OCI-LY1 (cell line): ENCODE data around the gene NUP42.

Experiments used
- H2AFZ ChIP-seq: fragments of 200-600 bp; sonication (generic), shearing (Covaris generic); 2 replicates; pipeline ENCODE4 v1.6.0; 2014; ENCODE audit warnings: antibody characterized with exemption, mild to moderate bottlenecking, low read length
- H3F3A ChIP-seq: fragments of 200-600 bp; sonication (generic), shearing (Covaris generic); 2 replicates; pipeline ENCODE4 v1.6.0; 2014; ENCODE audit warnings: mild to moderate bottlenecking, antibody characterized with exemption, low read length, moderate library complexity; ENCODE audit not compliant: insufficient read depth
- H3K27ac ChIP-seq: fragments of 200-600 bp; sonication (generic); 2 replicates; pipeline ENCODE4 v1.5.1; 2014; ENCODE audit warnings: low read length, mixed run types, mild to moderate bottlenecking, low read depth; ENCODE audit not compliant: poor library complexity, severe bottlenecking
- H3K27me3 ChIP-seq: fragments of 200-600 bp; sonication (generic); 2 replicates; pipeline ENCODE4 v1.6.0; 2014; ENCODE audit warnings: antibody characterized with exemption, mild to moderate bottlenecking, low read length, moderate library complexity; ENCODE audit not compliant: insufficient read depth
- H3K36me3 ChIP-seq: fragments of 200-600 bp; sonication (generic); 2 replicates; pipeline ENCODE4 v1.6.1; 2014; ENCODE audit warnings: mild to moderate bottlenecking, antibody characterized with exemption, low read length, moderate library complexity, mixed read lengths; ENCODE audit not compliant: insufficient read depth
- H3K4me1 ChIP-seq: fragments of 200-600 bp; sonication (generic); 2 replicates; pipeline ENCODE4 v1.5.1; 2014; ENCODE audit warnings: mild to moderate bottlenecking, low read length, moderate library complexity; ENCODE audit not compliant: insufficient read depth, severe bottlenecking
- H3K4me2 ChIP-seq: fragments of 200-600 bp; sonication (generic), shearing (Covaris generic); 2 replicates; pipeline ENCODE4 v1.6.1; 2014; ENCODE audit warnings: low read length
- H3K4me3 ChIP-seq: fragments of 200-600 bp; sonication (generic); 2 replicates; pipeline ENCODE4 v1.5.1; 2014; ENCODE audit warnings: low read length, low read depth, mild to moderate bottlenecking, mixed read lengths; ENCODE audit not compliant: poor library complexity, severe bottlenecking
- H3K79me2 ChIP-seq: fragments of 200-600 bp; shearing (Covaris generic); 2 replicates; pipeline ENCODE4 v1.6.1; 2016; ENCODE audit warnings: mixed run types, low read length, mixed read lengths; ENCODE audit not compliant: insufficient read depth
- H3K9ac ChIP-seq: fragments of 200-600 bp; sonication (generic), shearing (Covaris generic); 2 replicates; pipeline ENCODE4 v1.6.1; 2014; ENCODE audit warnings: mild to moderate bottlenecking, low read length, mixed read lengths
- H3K9me2 ChIP-seq: fragments of 200-600 bp; sonication (generic), shearing (Covaris generic); 2 replicates; pipeline ENCODE4 v1.6.1; 2014; ENCODE audit warnings: low read depth, mild to moderate bottlenecking, low read length, mixed read lengths
- H3K9me3 ChIP-seq: fragments of 200-600 bp; shearing (Covaris generic); 2 replicates; pipeline ENCODE4 v1.6.1; 2014; ENCODE audit warnings: low read length, mixed read lengths
- H4K20me1 ChIP-seq: fragments of 200-600 bp; sonication (generic), shearing (Covaris generic); 2 replicates; pipeline ENCODE4 v1.6.0; 2016; ENCODE audit warnings: mild to moderate bottlenecking, low read length; ENCODE audit not compliant: insufficient read depth
- CTCF ChIP-seq: fragments of 200-600 bp; sonication (generic), shearing (Covaris generic); IDR thresholded peaks from 2 replicates; pipeline ENCODE4 v1.5.1; 2017; ENCODE audit warnings: mild to moderate bottlenecking, antibody characterized with exemption, low read length, moderate library complexity, mixed read lengths
- EZH2 ChIP-seq: fragments of 200-600 bp; sonication (generic), shearing (Covaris generic); IDR thresholded peaks from 2 replicates; pipeline ENCODE4 v1.8.0; 2017; ENCODE audit warnings: borderline replicate concordance, mixed run types, mild to moderate bottlenecking, antibody characterized with exemption, low read length, moderate library complexity, mixed read lengths

NUP42 gene

GRCh38 chr7:23237000-23237399 lies 55.2 kb downstream of the NUP42 start:
- H3K36me3 ChIP-seq = no peaks in the 10 kb centered on the region
- no peaks in the 10 kb centered on the region for H3F3A ChIP-seq
- H3K9me3 ChIP-seq = no peaks in the 10 kb centered on the region
- H3K79me2 ChIP-seq = no peaks in the 10 kb centered on the region
- no peak overlapping the region for H3K4me3 ChIP-seq
- H3K27me3 ChIP-seq = no peaks in the 10 kb centered on the region
- H3K4me1 ChIP-seq = peaks cover 9% of the 10 kb centered on the region
- no peaks in the 10 kb centered on the region for H4K20me1 ChIP-seq
- no peaks in the 10 kb centered on the region for H3K9me2 ChIP-seq
- no peak overlapping the region for H2AFZ ChIP-seq
- TF ChIP-seq EZH2 = no peak
- no peak for TF ChIP-seq CTCF
- H3K27ac ChIP-seq = no peak overlapping the region
- H3K4me2 ChIP-seq = no peak overlapping the region
- H3K9ac ChIP-seq = no peak overlapping the region

- H3K4me3 ChIP-seq = no peak overlapping the region
- H4K20me1 ChIP-seq = no peaks in the 10 kb centered on the region
- H3K27me3 ChIP-seq = no peaks in the 10 kb centered on the region
- H3K4me1 ChIP-seq = peaks cover 9% of the 10 kb centered on the region
- no peak overlapping the region for H3K4me2 ChIP-seq
- H3K36me3 ChIP-seq = no peaks in the 10 kb centered on the region
- H3K79me2 ChIP-seq = no peaks in the 10 kb centered on the region
- H3F3A ChIP-seq = no peaks in the 10 kb centered on the region
- no peaks in the 10 kb centered on the region for H3K9me2 ChIP-seq
- H2AFZ ChIP-seq = no peak overlapping the region
- no peaks in the 10 kb centered on the region for H3K9me3 ChIP-seq
- TF ChIP-seq EZH2 (no peak), CTCF (no peak)
- H3K9ac ChIP-seq = no peak overlapping the region
- H3K27ac ChIP-seq = no peak overlapping the region
These were observed 57.3 kb downstream of the NUP42 start for GRCh38 chr7:23238983-23239652.

GRCh38 chr7:23239698-23240097 lies 57.9 kb downstream of the NUP42 start:
- H3K27me3 ChIP-seq = no peaks in the 10 kb centered on the region
- H3K9me3 ChIP-seq = no peaks in the 10 kb centered on the region
- H3K79me2 ChIP-seq = no peaks in the 10 kb centered on the region
- no peaks in the 10 kb centered on the region for H3F3A ChIP-seq
- peaks cover 4% of the 10 kb centered on the region for H3K4me1 ChIP-seq
- no peak overlapping the region for H3K9ac ChIP-seq
- no peaks in the 10 kb centered on the region for H3K9me2 ChIP-seq
- H3K36me3 ChIP-seq = no peaks in the 10 kb centered on the region
- TF ChIP-seq EZH2 (no peak), CTCF (no peak)
- no peak overlapping the region for H3K4me2 ChIP-seq
- H2AFZ ChIP-seq = no peak overlapping the region
- no peak overlapping the region for H3K4me3 ChIP-seq
- H4K20me1 ChIP-seq = no peaks in the 10 kb centered on the region
- H3K27ac ChIP-seq = no peak overlapping the region
